NCI-H2107 (cell line): ENCODE data around the gene HIVEP3.

ENCODE experiments used
- DNase-seq: peaks from one replicate; lab custom pipeline; 2025; lab: John Stamatoyannopoulos, UW

HIVEP3 gene

DNA sequence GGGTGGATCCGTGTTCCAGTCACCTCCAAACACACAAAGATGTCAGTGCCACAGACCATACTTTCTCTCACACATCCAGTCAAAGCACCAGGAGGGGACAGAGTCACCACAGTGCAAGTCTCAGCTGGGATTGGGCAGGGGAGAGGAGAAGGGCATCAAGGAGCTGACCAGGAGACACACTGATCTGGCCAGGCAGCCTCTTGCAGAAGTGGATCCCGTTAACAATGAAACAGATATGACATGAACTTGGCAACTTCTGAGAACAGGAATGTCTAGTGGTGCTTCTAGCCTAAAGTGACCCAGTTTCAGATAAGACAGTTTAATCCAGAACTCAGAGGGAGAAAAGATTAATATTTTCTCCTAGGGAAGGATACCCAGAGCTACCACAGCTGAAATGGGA lies 71.0 kb downstream of the HIVEP3 start:
- DNase-seq: no peak

DNA sequence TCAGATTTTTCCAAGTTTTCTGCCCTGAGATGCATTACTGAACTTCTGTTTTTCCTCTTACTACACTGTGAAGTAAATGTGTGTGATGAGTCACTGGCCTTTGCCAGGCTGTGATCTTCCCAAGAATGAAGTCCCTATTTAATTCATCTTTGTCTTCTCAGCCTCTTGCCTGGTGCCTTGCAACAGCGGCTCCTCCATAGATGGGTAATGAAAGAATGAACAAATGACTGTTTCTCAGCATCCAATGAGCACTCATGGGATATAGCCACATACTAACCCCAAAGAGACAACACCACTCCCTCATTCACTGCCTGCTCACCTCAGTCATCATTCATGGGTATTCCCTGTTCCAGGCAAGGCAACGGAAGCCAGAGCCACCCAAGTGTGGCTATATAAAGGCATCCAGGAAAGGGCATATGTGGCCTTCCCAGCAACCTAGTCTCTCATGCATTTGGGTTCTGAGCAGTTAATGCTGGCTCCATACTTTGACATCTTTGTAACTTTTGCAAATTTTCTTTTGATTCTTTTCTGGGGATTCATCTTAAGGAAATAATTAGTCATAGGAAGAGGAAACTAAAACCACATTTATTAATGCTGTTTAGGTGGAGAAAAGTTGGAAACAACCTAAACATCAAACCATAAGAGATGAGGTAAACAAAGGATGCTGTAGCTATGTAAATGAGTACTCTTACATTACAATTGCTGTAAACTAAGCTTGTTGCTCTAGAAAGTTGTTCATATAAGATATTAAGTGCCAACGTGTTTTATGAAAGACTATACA lies 71.9 kb downstream of the HIVEP3 start:
- DNase-seq: no peak

DNA sequence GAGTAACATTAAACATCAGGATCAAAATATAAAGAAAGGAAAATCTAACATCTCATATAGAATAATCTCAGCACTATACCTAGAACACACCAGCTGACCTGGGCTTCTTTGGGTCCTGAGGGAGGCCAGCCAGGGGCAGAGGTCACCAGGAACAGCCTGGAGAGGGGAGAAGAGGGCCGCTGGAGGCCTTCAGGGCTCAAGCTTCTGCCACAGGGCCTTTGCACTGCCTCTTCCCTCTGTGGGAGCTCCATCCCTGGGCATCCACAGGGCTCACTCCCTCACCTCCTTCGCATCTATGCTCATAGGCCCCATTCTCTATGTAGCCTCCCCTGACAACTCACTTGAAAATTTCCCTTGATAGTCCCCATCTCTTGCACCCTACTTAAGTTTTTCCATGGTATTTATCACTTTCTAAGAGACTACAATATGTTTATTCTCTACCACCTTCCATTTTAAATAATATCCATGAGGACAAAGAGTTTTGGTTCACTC lies 73.9 kb downstream of the HIVEP3 start:
- no peak for DNase-seq

DNA sequence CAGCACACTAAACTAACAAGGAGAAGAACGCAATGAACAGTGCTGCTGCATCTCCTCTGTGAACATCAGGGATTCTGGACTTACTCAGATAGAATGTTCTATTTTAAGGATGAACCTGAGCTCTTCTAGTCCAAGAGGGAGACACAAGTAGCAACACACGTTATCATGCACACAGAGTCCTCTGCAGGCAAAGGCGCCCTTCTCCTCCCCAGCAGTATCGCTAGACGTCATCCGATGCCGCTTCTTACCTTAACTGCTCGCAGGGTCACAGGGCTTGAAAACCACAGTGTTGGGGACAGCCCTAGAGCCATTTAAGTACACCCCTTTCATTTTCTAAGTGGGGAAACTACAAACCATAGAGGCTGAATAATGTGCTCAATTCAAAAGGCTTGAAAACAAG lies 74.5 kb downstream of the HIVEP3 start:
- DNase-seq: no peak

DNA sequence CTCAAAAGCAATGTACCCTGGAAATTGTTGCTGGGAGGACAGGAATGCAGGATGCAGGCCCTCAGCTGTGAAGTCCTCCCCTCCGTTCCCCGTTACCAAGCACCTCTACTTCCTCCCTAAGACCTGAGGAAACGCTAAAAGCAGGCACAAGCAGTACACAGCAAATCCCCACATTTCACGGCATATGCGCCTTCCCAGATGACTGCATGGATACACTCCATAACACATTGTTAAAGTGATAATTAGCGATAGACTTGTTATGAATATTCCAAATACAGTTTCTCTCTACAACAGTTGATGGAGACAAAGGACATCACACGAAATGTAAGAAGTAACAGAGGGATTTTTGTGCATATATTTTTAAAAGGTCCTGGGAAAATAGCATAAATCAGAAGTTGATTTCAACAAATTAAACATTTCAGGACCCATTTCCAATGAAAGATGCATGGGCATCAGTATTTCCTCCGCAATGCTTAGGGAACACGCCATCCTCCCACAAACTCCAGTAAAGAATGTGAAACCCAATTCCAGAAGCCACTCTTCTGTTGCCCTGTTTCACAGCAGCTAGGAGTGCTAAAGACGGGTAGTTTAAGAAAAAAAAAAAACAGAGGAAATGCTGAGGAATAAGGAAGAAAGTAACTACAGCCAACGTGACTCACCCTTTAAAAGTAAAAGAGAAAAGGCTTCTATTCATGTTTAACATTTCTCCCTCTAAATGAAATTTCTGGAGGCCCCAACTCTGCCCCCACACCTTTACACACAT lies 75.5 kb downstream of the HIVEP3 start:
- no peak for DNase-seq

DNA sequence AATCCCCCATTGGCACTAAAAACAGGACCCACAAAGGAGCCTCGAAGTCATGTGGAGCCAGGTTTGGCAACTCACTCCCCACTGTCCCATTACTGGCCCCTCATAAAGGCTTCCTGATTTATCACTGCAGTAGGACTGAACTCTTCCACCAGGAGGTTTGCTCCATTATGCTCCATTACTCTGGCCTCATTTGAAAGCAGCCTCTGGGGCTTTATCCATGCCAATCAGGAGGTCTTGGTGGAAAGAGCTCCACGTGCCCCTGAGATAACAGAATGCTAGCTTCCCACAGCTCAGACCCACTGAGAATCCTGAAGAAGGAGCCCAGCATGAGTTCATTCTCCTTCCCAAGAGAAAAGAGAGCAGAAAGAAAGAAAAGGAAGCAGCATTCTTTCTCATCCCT lies 76.4 kb downstream of the HIVEP3 start:
- DNase-seq: no peak

DNA sequence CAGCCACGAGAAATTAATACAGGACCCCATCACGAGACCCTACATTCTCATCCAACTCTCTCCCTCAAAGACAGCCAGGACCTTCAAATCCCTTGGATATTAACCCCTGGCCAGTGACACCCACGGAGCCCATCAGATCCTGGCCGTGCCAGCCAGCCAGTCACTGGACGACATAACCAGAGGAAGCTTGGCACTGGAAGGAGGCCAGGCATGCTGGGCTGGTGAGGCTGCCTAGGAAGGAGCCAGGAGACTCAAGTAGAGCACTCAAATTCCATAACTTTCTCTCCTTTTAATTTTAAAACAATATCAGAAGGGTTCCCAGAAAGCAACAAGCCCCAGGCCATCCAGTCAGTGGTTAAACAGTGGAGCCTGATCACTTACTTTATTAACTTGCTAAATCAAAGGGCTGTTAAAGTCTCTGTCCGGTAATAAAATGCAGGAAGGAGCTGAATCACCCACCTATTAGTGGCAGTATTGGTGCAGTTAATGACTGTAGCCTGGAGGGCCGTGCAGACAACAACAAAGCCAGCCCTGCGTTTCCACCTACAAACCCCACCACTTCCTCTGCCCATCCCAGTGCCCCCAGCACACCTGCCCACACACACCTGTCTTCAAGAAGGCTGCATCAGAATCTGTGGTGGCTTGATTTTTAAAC lies 78.0 kb downstream of the HIVEP3 start:
- no peak for DNase-seq

DNA sequence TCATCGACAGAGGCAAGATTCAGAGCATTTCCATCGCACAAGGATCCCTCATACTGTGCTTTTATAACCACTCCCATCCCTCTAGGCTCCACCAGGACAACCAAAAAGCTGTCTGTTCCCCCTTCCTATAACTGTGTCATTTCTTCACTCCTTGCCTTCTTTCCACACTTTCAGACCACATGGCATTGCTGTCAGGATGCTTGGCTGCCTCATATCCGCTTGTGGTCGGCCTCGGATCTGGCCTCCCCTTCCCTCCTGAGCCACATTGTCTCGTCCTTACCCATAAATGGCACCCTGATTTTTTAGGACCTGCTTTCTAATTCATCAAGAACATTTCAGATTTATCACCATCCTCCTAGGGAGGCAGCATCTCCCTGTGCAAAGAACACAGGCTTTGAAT lies 80.5 kb downstream of the HIVEP3 start:
- DNase-seq: no peak

DNA sequence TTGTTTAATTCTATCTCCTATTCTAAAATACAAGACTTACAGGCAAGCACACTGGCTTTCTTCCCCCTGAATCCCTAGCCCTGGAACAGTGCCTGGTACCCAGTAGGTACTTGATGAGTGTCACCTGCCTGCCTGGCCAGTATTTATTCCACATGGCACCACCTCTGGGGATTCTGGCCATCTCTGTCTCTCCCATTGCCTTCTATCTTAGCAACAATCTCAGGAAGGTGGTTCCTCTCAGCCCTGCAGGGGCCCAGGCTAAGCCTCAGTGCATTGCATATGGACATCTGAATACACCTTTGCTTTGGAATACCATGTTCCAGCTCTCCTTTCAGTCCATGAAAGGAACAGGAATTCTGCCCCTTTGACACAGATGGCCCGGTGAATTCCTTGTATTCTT lies 81.0 kb downstream of the HIVEP3 start:
- no peak for DNase-seq

DNA sequence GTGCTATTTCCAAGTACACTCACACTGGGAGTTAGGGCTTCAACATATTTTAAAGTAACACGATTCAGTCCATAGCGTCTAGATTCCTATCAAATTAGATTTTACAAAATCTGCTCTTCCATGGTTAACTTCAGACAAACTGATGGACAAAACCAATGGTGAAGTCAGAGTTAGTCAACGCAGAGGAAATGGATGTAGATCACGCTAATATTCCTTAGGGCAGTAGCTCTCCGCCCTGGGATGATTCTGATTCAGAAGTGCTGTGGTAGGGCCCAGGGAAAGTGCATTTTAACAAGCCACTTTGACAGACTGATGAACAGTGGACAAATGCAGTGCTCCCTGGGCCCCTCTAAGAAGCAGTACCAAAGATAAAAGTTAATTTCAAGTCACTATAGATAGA lies 83.2 kb downstream of the HIVEP3 start:
- DNase-seq: no peak

DNA sequence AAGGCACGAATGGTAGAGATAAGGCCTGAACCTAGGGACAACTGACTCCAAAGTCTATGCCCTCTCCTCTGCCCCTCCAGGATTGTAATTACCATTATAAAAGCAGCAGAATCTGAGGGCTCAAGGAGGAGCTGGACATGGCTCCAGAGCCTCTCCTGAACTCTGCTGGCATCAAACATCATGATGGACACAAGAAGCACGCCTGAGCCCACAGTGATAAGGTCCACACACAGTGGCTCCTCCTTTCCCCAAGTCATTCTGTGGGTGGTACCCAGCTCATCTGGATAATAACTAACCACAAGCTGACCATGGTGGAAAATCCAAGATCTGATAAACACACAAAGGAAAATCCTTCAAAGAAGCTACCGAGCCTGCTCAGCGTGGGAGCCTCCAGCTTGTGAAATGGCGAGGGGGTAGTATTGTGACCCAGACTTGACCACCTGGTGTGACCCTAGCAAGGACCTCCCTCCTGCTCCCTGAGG lies 85.2 kb downstream of the HIVEP3 start:
- no peak for DNase-seq

DNA sequence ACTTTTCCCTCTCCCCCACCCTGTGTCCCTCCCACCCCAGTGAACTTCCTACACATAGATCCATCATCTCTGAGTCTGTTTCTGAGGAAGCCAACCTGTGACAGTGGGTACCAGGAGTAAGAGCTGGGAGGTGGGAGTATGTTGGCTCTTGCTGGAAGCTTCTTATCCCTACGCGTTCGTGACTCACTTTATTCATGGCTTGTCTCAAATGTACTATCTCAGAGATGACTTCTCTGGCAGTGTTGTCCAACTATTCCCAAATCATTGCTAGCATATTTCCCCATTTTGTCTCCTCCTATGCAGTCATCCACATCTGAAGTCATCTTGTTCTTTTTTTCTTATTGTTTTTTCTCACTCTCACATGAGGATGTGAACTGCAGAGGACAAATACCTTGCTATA lies 88.0 kb downstream of the HIVEP3 start:
- no peak for DNase-seq

DNA sequence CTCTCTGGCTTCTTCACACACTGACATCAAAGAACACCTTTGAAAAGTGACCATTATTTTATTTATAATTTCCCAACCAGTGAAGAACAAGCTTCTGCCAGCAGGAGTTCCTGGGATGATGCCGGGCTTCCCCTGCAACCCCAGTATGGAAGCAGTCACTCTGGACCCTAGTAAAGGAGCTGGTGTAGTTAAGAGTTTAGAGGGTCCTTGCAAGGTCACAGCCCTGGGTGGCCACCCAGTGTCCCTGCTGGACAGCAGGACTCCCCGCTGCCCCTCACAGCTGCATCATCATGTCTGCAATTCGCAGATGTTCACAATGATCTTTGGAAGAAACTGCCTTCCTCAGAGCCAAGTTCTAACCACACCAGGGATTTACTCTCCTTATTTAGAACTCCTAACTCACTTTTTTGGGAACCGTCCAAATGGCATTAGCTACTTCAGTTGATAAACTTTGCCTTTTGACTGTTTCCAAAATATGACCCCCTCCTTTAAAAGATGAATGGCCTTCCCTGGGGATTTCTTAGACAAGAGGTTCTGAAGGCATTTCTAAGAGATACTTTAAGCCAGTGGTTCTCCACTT lies 90.6 kb downstream of the HIVEP3 start:
- DNase-seq: no peak

DNA sequence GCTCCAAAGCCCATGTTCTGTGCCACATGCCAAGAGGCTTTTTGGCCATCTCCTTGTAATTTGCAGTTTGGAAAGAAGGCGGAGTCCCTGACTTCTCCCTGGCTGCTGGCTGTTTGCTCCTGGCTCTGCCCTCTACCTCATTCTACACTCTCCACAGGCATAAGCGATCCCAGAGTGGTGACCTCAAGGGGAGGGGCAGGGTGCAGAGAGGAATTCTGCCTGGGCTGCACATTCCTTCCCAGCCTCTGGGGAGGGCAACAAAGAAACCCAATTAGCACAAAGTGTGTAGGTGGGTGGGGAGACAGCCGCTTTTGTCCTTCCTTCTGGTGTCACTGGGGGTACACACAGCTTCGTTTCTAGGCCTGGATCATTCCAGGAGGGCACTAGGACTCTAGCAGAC lies 95.3 kb downstream of the HIVEP3 start:
- DNase-seq: no peak

DNA sequence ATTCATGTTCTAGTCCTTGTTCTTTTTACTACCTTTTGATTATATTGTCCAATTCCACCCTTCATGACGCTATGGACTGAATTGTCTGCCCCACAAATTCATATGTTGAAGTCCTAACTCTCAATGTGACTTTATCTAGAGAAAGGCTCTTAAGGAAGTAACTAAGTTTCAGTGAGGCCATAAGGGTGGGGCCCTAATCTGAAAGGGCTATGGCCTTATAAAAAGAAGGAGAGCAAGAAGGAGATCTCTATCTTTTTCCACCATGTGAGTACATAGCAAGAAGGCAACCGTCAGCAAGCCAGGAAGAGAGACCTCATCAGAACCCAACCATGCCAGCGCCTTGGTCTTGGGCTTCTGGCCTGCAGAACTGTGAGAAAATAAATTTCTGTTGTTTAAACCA lies 95.9 kb downstream of the HIVEP3 start:
- DNase-seq: no peak

DNA sequence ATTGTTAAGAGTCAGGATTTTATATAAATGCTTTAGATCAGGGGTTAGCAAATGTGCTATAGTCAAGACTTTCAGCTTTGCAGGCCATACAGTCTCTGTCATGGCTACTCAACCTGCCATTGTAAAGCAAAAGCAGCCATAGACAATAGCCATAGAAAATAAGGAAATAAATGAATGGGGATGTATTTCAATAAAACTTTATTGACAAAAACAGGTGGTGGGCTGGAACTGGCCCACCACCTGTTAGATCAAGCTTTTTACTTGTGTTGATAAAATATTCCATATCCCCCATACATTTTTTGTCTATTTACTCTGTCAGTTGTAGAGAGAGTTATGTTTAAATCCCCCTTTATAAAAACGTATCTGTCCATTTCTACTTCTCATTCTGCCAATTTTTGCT lies 98.9 kb downstream of the HIVEP3 start:
- DNase-seq: no peak

DNA sequence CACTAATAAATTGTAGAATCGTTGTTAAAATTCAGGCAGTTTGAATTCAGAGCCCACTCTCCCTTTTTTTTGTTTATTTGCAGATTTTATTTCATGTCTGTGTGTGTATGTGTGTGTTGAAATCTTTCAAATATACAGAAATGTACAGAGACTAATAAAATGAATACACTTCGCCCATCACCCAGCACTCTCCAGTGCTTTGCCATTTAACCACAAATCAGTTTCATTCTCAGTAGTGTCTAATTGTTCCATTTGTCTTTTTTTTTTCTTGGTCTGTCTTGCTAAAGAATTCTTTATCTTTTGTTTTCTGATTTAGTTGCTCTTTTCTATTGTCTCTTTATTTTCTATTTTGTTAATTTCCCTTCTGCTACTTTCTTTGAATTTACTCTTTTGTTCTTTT lies 99.7 kb downstream of the HIVEP3 start:
- no peak for DNase-seq

DNA sequence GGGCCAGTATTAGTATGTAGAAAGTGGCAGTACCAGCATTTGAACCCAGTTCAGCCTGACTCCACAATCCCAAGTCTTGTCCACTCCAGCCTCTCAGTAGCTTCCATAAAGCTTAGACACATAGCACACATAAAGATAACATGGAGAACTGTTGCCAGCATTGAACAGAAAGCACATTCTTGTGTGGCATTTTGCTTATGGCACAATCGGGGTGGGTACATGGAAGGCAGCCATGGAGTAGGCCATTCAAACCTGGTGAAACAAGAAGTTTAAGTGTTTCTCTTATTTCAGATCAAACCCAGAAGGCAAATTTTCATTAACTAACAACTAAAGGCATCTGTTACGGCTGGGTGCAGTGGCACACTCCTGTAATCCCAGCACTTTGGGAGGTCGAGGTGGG lies 102.7 kb downstream of the HIVEP3 start:
- no peak for DNase-seq

DNA sequence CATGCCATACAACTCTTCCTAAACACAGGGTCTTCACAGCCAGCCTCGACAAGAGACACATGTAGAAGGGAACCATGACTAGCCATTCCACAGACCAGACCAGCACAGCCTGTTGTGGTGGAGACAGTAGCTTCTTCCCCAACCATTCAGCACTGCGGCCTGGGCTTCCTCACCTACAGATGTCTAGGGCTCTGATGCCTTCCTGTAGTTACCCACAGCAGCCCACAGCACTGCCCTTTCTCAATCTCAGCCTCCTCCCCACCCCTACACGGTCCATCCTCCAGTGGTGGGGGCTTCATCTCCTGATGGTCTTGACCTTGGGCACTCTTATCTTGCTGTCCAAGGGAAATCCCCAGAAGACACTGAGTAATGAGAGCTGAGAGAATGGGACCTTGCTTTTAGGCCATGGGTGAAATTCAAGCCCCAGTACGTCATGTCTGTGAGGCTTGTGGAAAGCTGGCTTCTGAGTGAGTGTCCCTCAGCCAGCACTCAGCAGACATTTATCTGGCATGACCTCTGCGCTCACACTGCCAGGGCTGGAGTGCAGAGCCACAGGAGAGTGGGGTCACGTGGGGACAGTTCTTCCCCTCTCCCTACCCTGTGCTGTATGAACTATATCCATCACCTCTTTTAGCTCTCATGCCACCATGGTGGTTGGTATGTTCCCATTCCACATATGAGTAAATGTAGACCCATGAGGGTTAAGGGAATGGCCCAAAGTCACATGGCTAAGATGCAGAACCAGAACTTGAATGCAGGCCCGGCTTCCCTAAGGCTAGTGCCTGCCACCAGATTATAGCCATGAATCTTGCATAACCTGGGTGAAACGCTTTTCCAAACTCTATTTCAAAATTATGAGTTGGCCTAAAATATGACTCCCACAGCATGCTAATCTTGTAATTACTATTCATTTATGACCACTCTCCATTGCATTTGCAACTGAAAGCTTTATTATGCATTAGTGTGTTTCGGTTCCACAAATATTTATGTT lies 104.7 kb downstream of the HIVEP3 start:
- DNase-seq: no peak

DNA sequence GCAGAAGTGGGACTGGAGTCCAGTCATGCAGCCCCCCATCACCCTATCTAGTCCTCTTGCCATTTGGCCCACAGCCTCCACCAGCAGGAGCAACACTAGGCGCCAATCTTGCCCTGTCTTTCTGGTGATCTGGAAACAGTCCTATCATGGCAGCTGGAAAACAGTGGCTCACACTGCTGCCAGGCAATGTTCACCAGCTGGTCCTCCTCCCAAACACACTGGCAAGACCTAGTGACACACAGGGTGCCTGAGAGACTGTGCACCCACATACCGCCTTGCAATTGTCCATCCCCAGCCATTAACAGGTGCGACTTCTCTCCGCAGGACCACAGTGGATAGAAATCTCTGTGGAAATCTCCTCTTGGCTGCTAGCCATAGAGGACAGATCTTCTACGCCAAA lies 105.5 kb downstream of the HIVEP3 start:
- DNase-seq: no peak

DNA sequence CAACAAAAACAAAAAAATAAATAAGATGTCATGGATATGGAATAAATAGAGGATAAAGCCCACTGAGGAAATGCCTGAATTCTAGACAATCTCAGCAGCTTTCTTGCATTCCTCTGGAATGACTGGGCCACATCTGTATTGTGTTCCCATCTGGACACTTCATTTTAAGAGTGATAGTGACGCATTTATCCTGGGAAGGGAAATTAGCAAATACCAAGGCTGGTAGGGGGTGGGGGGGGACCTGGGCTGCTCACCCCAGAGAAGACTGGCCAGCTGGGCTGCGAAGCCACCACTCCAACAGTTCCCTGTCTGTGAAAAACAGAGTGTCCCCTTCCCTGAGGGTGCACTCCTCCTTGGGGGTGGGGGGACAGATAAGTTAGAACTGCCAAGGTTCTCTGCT lies 106.3 kb downstream of the HIVEP3 start:
- DNase-seq: no peak
